Measurements from ENCODE around the gene LRRC56. TPM values are rescaled to one million over a fixed set of nuclear protein-coding genes. Genes with fewer than 3 reads are reported as not detected.

LRRC56 gene
- total RNA-seq, 2 donors from 2014 or later = 5.7 to 5.8 TPM

DNA sequence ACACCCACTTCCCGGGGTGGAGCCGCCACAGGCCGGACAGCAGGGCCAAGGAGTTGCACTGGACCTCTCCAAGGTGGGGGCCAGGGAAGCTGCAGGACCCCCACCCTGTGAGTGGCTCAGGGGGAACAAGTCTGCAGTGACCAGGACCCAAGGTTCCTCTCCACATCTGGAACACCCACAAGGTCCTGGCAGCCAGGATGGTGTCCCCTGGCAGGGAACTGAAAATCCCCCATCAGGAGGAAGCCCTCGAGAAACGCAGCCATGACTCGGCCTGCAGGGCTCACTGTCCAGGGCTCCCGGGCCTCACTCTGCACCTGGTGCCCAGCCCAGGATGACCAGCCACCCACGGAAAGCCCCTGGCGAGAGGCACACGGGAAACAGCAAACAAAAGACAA, 41.8 kb upstream of the LRRC56 start:
- ATAC-seq (no peak), DNase-seq (no peak)
- Mint-ChIP-seq H3K27ac (no peak overlapping the region), H3K4me3 (no peak overlapping the region), H3K4me1 (peaks cover 6% of the 10 kb centered on the region), H3K36me3 (ENCODE audit: low read depth) (peaks cover 12% of the 10 kb centered on the region), H3K27me3 (no peaks in the 10 kb centered on the region)
- H3K9me3 ChIP-seq (ENCODE audit: control insufficient read depth, low read length, poor library complexity, severe bottlenecking) = no peaks in the 10 kb centered on the region

DNA sequence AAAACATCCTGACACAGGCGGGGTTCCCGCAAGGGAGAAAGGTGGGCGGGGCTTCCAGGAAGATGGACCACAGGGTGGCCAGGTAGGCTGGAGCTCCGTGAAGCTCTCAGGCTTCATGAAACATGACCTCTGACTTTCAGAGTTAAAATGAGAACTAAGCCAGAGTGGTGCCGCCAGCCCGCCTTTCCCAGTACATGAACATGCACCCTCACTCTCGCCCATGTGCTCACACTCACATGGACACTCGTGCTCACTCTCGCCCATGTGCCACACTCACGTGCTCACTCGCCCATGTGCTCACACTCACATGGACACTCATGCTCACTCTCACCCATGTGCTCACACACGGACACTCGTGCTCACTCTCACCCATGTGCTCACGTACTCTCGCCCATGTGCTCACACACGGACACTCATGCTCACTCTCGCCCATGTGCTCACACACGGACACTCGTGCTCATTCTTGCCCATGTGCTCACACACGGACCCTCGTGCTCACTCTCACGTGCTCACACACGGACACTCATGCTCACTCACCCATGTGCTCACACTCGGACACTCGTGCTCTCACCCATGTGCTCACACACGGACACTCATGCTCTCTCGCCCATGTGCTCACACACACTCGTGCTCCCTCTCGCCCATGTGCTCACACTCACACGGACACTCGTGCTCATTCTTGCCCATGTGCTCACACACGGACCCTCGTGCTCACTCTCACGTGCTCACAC, 40.3 kb upstream of the LRRC56 start:
- peaks cover 6% of the 10 kb centered on the region for H3K4me1 Mint-ChIP-seq
- H3K27ac Mint-ChIP-seq = no peak overlapping the region
- H3K9me3 ChIP-seq (ENCODE audit: control insufficient read depth, low read length, poor library complexity, severe bottlenecking) = no peaks in the 10 kb centered on the region
- no peaks in the 10 kb centered on the region for H3K27me3 Mint-ChIP-seq
- DNase-seq = no peak
- H3K4me3 Mint-ChIP-seq = no peak overlapping the region
- ATAC-seq = no peak
- peaks cover 12% of the 10 kb centered on the region for H3K36me3 Mint-ChIP-seq (ENCODE audit: low read depth)

DNA sequence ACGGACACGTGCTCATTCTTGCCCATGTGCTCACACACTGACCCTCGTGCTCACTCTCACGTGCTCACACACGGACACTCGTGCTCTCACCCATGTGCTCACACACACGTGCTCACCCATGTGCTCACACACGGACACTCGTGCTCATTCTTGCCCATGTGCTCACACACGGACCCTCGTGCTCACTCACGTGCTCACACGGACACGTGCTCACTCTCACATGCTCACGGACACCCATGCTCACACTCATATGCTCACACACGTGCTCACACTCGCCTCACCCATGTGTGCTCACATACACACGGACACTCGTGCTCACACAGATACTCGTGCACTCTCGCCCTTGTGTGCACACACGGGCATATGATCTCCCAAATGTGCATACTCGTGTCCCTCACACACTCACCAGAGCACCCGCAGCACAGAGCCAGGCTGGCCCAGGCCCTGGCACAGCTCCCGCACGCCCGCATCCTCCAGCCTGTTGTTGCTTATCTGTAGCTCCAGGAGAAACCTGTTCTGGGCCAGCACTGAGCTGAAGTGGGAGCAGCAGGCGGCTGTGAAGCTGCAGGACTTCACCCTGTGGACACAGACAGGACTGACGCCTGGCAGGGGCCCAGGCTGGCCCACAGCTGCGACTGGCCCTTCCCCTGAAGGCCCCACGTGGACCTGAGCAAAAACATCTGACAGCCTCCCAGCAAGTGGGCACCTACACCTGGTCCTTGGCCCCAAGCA, 39.6 kb upstream of the LRRC56 start:
- Mint-ChIP-seq H3K36me3 (ENCODE audit: low read depth) (peaks cover 12% of the 10 kb centered on the region), H3K27me3 (no peaks in the 10 kb centered on the region), H3K4me1 (peaks cover 6% of the 10 kb centered on the region), H3K27ac (no peak overlapping the region), H3K4me3 (no peak overlapping the region)
- no peak for ATAC-seq
- no peak for DNase-seq
- H3K9me3 ChIP-seq (ENCODE audit: control insufficient read depth, low read length, poor library complexity, severe bottlenecking) = no peaks in the 10 kb centered on the region

DNA sequence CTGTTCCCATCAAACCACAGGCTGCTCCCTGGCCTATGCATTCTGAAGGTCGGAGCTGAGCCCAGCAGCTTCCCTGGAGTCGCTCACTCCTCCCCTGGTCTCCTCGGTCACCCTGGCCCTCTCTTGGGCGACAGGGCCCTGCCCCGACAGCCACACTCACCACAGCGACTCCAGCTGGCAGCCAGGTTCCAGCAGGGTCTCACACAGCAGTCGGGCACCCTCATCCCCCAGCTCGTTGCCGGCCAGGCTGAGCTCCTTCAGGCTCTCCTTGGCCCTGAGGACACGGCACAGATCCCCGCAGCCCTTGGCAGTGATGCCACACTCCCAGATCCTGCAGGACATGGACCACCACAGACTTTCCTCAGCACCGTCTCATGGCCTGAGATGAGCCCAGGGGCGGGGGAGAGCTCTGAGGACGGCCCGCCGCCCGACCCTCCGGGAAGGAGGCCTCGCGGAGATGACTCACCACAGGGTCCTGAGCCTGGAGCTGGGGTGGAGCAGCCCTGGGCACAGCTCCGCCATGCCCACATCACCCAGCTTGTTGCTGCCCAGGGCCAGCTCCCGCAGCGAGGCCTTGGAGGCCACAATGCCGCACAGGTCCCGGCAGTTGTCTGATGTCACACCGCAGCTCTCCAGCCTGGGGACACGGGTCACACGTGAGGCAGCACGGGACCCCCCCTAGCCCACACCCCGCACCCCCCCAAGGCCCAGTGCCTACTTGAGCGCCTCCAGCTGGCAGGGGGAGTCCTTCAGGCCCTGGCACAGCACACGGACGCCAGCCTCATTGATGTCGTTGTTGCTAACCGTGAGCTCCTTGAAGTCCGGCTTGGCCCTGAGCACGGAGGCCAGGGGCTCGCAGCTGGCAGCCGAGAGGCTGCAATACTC, 38.8 kb upstream of the LRRC56 start:
- Mint-ChIP-seq H3K36me3 (ENCODE audit: low read depth) (peaks cover 12% of the 10 kb centered on the region), H3K27me3 (no peaks in the 10 kb centered on the region), H3K27ac (no peak overlapping the region), H3K4me1 (peaks cover 11% of the 10 kb centered on the region), H3K4me3 (no peak overlapping the region)
- ATAC-seq (no peak), DNase-seq (no peak)
- H3K9me3 ChIP-seq (ENCODE audit: control insufficient read depth, low read length, poor library complexity, severe bottlenecking) = no peaks in the 10 kb centered on the region

DNA sequence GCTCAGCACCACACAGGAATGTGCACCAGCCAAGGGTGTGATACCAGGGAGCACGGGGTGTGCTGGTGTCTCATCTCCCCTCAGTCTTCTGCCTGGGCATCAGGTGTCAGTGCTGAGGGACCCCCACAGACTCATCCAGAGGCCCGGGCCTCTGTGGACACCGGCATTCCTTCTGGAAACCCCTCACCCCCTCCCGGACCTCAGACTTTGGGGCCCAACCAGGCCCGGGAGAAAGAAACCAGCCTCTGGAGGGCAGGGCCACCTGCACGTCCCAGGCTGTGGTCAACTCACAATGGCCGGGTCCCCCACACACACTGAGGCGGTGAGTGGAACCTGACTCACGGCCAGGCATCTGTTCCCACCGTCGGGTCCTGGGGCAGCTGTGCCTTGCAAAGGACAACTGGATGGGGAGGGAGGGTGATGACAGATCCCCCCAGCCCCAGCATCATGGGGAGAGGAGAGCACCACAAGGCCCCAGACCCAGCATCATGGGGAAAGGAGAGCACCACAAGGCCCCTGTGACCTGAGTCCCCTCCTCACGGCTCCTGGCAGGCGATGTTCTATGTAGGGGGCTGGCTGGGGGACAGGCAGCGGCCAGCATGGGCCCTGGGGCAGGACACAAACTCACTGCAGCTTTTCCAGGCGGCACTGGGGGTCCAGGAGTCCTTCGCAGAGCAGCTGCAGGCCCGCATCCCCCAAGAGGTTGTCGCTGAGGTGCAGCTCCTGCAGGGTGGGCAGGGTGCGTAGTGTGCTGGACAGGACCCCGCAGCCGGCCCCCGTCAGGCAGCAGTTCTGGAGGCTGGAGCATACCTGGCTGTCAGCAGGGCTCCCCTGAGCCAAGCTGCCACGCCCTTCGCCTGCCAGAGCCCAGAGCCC, 37.9 kb upstream of the LRRC56 start:
- H3K9me3 ChIP-seq (ENCODE audit: control insufficient read depth, low read length, poor library complexity, severe bottlenecking) = no peaks in the 10 kb centered on the region
- no peak overlapping the region for H3K27ac Mint-ChIP-seq
- no peaks in the 10 kb centered on the region for H3K27me3 Mint-ChIP-seq
- no peak for DNase-seq
- H3K4me3 Mint-ChIP-seq = no peak overlapping the region
- H3K36me3 Mint-ChIP-seq (ENCODE audit: low read depth) = peaks cover 12% of the 10 kb centered on the region
- peaks cover 15% of the 10 kb centered on the region for H3K4me1 Mint-ChIP-seq
- ATAC-seq = no peak

DNA sequence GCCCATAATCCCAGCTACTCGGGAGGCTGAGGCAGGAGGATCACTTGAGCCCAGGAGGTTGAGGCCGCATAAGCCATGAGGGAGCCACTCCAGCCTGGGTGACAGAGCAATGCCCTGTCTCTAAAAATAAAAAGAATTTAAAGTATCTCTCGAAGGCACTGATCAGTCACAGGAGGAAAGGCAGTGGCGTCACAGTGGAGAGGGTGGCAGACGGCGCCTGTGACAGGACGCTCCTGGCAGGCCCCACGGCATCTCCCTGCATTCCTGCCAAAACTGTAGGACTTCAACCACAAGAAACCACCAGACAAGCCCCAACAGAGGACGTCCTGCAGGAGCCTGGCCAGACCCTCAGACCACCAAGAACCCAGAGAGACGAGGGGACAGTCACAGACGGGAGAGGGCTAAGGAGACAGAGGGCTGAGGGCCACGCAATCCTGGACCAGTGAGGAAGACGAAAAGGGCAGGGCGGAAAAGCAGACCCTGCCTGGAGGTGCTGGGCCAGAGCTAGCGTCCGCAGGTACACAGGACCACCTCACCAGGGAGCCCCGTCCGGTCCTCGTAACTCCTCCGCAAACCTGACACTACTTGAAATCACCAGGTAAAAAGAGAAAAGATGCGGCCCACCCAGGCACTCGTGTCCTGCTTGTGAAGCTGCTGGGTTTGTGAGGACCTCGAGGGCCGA, 36.2 kb upstream of the LRRC56 start:
- Mint-ChIP-seq H3K27ac (peak overlapping the region; percentile 4), H3K4me1 (peaks cover 15% of the 10 kb centered on the region), H3K27me3 (no peaks in the 10 kb centered on the region), H3K4me3 (peak overlapping the region; percentile 49), H3K36me3 (ENCODE audit: low read depth) (peaks cover 10% of the 10 kb centered on the region)
- ATAC-seq (no peak), DNase-seq (no peak)
- H3K9me3 ChIP-seq (ENCODE audit: control insufficient read depth, low read length, poor library complexity, severe bottlenecking) = no peaks in the 10 kb centered on the region

DNA sequence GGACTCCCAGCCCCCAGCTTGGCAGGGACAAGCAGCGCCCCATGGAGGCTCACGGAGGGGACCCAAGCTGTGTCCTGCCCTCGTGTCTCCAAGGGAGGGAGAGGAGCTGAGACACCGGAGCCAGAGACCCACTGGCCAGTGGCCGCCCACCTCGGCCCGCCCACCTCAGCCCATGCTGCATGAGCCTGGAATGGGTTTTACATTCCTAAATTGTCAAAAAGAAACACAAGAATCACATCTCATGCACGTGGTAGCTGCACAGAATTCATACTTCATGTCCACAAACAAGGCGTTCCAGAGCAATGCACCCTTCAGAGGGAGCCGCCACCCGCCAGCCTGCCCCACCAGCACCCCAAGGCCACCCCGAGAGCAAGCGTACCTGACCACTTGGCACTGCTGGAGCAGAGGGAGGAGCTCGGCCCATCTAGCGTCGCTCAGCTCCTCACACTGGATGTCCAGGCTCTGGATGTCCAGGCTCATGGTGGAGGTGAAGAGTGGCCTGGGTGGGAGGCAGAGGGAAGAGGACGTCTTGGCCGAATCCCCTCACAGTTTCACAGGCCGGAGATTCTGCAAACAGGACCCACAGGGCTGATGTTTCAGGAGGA, 35.5 kb upstream of the LRRC56 start:
- H3K9me3 ChIP-seq (ENCODE audit: control insufficient read depth, low read length, poor library complexity, severe bottlenecking) = no peaks in the 10 kb centered on the region
- Mint-ChIP-seq H3K36me3 (ENCODE audit: low read depth) (peaks cover 10% of the 10 kb centered on the region), H3K27me3 (no peaks in the 10 kb centered on the region), H3K4me1 (peaks cover 19% of the 10 kb centered on the region), H3K4me3 (no peak overlapping the region), H3K27ac (peak overlapping the region; percentile 27)
- ATAC-seq (no peak), DNase-seq (no peak)

DNA sequence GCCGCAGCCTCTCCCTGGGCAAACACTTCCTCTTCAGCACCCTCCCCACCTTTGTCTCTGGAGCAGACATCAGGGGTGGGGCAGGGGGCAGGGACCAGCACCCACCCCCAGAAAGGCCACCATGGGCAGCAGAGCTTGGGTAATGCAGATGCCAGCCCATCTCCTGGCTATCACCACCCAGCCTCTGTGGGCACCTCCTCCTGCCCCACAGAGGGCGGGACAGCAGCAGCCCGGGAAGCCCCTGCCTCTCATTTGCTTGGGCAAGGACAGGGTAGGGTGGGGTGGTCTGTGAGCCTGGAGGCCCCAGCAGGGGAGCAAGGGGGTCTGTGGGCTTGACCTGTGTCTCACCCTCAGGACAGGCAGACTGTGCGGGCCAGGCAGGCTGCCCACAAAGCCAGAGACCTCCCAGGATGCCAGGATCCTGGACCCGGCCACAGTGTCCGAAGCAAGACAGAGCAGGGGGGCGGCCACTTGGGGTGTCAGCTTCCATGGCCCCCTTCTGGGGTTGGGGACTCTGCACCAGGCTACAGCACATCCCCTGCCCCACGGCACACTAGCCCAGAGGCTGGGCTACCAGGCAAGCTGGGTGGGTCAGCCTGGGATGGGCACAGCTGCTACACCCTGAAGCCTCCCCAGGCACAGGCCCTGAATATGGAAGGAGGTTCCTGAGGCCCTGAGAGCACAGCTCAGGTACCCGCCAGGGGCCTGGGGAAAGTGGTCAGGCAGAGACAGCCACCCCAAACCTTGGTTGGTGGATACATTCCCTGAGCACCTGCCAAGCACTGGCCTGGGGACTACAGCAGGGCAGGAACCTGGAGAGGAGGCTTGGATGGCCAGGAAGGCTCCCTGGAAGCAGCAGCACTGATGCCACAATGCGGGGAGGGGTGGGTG, 34.8 kb upstream of the LRRC56 start:
- DNase-seq = no peak
- peak overlapping the region; percentile 12 for H3K4me3 Mint-ChIP-seq
- no peak for ATAC-seq
- no peaks in the 10 kb centered on the region for H3K9me3 ChIP-seq (ENCODE audit: control insufficient read depth, low read length, poor library complexity, severe bottlenecking)
- H3K27me3 Mint-ChIP-seq = no peaks in the 10 kb centered on the region
- H3K36me3 Mint-ChIP-seq (ENCODE audit: low read depth) = peaks cover 5% of the 10 kb centered on the region
- H3K27ac Mint-ChIP-seq = peak overlapping the region; percentile 27
- H3K4me1 Mint-ChIP-seq = peaks cover 17% of the 10 kb centered on the region

DNA sequence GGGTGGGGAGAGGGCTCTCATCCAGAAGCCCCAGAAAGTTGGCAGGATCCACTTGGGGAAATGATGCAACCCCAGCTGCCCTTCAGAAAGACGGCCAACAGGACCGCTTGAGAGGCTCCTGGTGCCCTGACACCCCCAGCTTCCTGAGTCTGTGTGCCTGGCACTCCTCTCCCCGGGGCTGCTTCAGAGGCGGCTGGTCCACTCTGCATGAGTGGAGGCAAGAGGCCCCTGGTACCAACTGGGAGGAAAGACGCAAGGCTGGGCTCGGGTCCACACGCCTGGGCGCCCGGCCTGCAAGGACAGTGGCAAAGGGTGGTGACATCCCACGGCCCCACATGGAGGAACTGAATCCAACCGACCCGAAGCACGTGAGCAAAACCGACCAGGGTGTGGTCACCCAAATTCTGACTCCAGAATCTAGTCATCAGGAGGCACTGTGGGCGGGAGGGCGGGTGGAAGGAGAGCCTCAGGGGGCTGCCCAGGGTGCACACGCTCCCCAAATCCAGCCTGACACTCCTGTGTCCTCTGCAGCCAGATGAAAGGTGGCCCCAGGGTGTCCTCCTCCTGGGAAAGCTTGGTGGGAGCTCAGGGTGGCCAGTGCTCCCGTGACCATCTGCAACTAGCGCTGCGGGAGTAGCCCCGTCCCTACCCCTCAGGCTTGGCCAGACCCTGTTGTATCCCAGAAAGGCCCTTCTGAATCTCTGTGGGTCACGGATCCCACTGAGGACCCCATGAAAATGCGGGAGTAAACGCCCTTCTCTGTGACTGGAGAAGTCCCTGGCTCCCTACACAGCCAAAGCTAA, 33.9 kb upstream of the LRRC56 start:
- no peaks in the 10 kb centered on the region for H3K9me3 ChIP-seq (ENCODE audit: control insufficient read depth, low read length, poor library complexity, severe bottlenecking)
- DNase-seq = no peak
- Mint-ChIP-seq H3K4me3 (peak overlapping the region; percentile 86), H3K36me3 (ENCODE audit: low read depth) (peaks cover under 1% of the 10 kb centered on the region), H3K27me3 (no peaks in the 10 kb centered on the region), H3K27ac (peak overlapping the region; percentile 27), H3K4me1 (peaks cover 16% of the 10 kb centered on the region)
- no peak for ATAC-seq

DNA sequence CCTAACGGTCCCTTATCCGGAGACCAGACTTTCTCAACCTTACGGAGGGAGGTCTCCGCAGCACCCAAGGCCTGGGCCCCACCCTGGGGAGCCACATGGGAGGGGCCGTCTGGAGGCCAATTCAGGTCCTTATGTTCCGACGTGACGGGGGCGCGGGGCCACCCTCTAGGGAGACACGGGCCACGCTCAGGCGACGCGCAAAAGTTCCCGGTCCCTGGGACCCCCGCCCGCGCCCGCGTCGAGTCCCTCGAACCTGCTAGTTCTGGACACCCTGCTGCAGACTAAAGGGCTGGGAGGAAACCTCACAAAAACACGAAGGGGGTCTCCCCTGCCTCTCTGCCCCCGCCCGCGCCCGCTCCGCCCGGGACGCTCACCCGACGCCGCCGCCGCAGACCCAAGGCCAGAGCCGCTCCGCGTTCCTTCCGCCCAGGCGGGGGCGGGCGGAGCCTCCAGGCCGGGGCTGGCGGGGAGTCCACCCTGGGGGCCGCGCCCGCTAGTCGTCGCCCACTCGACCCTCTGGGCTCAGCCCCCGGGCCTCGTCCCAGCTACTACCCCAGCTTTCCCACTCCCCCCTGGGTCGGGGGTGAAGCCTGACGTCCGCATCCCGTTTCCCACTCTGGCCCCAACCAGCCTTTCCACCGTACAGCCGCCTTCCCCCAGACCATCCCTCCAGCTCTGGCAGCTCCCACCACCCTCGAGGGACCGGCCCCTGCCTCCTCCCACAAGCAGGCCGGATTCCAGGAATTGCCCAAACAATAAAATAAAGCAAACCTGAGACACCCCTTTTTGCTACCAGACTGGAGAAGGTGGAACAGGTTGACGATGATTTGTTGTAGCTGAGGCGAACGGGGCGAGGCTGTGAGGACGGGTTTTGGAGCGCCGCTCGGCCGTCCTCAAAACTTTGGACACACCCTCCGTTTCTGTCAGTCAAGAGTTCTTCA, 33.0 kb upstream of the LRRC56 start:
- no peaks in the 10 kb centered on the region for H3K9me3 ChIP-seq (ENCODE audit: control insufficient read depth, low read length, poor library complexity, severe bottlenecking)
- Mint-ChIP-seq H3K36me3 (ENCODE audit: low read depth) (no peaks in the 10 kb centered on the region), H3K27ac (peak overlapping the region; percentile 97), H3K4me3 (peak overlapping the region; percentile 86), H3K27me3 (no peaks in the 10 kb centered on the region), H3K4me1 (peaks cover 16% of the 10 kb centered on the region)
- ATAC-seq (no peak), DNase-seq (no peak)

Data from T-helper 17 cell (primary cell).